GM11168 (cell line): ENCODE data around the gene PNPLA8.

Experiments
- in situ Hi-C: fragments of 300-500 bp; cut with MboI; formaldehyde crosslinking; loops from one replicate; pipeline ENCODE4 v1.12.0; 2022; ENCODE audit warnings: low sequenced_read_pairs; ENCODE audit not compliant: unreplicated experiment

Gene PNPLA8

DNA sequence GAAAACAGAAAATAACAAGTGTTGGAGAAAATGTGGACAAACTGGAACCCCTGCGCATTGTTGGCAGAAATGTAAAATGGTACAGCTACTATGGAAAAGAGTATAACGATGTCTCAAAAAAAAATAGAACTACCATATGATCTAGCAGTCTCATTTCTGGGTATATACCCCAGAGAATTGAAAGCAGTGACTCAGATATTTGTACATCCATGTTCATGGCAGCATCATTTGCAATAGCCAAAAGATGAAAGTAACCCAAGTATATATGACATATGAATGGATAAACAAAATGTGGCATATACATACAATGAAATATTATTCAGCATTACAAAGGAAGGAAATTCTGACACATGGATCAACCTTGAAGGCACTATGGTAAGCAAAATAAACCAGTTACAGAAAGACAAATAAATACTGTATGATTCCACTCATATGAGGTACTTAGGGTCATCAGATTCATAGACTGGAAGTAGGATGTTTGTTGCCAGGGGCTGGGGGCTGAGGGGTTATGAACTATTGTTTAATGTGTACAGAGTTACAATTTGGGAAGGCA lies 74.6 kb downstream of the PNPLA8 start:
- in situ Hi-C loops = no loop called here

DNA sequence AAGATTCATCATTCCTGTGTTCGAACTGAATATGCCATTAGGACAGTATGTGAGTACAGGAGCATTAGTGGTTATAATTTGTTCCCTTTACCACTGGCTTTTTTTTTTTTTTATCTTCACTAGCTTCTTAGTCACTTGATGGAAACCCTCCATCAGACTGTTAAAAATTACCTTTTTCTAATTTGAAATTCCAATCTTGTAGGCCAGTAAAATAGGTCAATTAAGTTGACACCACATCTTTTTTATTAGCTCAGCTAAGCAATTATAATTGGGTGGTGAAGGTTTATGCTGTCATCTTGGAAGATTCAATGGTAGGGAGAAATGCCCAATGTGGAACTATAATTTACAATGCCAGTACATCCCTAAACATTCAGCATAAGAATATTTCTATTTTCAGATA lies 75.8 kb downstream of the PNPLA8 start:
- in situ Hi-C loops = no loop called here

DNA sequence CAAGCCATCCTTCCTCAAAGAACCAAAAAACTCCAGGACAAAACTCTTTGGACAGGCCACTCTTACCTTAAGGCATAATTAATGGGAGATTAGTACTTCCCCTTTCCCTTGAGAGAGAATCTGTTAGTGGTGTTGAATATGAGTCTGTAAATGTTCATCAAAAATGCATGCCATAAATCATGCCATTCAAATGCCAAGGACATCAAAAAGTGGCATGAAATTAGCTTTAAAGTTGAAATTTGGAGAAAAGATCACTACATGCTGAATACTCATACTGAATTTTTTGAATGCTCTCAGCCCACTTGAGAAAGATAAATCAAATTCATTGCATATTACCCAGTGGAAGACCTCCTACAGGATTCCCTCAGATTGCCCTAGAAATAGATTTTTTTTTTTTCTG lies 76.4 kb downstream of the PNPLA8 start:
- in situ Hi-C loops = no loop called here

DNA sequence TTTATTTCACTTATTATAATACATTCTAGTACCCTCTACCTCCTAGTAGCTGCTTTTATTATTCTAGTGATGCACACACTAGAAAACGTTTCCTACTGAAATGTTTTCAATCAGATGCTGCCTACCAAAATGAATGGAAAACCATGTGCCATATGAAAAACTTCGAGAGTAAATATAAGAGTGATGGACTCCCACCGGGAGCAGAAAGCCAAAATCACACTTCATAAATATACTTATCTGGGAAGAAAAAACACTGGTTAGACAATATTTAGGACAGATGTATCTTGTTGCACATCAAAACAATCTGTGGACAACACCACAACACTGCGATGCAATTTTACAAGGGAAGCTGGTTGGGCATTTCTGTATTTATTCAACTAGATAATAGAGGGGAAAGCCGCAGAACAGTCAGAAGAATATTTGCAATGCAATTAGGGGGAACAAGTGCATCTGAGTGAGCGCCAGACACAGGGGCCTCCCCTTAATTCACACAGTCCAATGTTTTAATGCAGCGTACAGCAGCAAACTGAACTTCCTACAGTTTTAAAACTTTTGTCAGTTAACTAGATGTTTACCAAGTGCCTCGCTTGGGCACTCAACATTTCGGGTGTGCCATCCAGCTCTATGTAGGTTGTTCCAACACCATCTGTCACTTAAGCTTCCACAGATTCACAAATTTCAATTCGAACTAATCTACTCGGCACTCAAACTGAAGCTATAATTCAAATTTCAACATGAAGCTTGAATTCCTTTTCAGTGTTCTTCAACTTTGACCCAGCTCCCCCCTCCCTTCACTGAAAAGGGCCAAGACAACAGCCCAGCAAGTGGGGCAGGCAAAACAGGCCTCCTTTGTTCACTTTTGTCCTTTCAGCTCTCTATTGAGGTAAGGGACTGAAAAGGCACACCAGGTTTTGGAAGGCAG lies 77.1 kb downstream of the PNPLA8 start:
- in situ Hi-C loops = no loop called here

DNA sequence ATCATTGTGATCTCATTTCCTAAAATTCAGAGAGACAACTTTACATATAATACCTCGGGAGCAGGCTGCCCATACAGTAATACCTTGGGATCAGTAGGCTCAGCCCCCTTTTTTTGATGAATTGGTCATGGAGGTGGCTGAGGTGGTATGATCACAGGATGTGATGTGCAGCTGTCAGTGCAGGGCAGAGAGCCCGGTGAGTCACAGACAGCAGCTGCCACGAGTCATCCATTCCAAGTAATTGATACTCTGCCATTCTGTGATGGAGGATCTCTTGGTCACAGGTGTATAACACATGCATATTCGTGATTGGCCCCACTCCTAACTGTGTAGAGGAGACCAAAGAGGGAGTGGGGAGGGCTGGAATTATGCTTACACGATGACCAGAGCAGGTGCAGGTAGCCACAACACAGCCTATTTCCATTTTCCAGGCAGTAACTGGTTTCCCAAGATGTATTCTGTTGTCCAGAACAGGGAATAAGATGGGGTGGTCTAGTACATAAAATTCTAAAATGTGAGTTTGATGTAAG lies 83.8 kb downstream of the PNPLA8 start:
- in situ Hi-C loops = no loop called here

DNA sequence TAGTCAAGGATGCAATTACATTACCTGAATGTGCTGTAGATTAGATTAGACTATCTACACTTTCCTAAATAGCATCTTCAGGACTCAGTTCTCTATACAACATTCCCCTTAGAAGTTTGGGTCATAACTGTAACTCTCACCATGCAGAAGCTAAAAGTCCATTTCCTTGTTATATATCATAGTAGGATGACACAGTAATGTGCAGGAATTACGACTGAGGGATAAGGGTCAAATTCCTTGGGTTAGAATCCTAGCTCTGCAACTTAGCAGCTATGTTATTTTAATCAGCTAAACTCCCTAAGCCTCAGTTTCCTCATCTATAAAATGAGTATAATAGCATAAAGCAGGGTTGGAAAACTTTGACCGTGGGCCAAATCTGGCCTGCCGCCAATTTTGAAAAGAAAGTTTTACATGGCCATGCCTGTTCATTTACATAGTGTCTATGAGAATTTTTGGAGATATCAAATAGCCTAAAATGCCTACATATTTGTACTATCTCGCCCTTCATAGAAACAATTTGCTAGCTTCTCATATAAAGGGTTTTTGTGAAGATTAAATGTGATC lies 84.5 kb downstream of the PNPLA8 start:
- in situ Hi-C loops = no loop called here

DNA sequence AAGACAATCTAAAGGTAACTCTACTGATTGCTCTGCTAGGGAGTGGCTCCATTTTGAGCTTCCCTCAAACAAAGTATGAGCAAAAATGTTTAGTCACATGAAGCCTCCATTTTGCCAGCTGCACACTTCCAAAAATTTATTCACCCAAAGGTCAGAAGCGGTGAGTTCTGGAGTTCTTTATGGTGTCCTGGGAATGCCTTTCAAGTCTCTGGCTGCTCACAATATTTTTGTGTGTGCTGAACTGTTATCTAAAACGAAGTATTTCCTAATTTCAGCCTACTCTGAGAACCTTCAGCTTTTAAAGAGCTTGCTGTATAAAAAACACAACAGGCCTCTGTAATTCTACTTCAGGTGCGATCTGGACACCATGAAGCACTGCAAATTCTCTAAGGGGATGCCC lies 85.3 kb downstream of the PNPLA8 start:
- in situ Hi-C loops = no loop called here

DNA sequence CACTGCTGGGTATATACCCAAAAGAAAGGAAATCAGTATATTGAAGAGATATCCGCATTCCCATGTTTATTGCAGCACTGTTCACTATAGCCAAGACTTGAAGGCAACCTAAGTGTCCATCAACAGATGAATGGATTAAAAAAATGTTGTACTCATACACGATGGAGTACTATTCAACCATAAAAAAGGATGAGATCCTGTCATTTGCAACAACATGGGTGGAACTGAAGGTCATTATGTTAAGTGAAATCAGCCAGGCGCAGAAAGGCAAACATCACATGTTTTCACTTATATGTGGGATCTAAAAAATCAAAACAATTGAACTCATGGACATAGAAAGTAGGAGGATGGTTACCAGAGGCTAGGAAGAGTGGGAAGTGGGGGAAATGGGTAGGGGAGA lies 89.0 kb downstream of the PNPLA8 start:
- in situ Hi-C loops = no loop called here

DNA sequence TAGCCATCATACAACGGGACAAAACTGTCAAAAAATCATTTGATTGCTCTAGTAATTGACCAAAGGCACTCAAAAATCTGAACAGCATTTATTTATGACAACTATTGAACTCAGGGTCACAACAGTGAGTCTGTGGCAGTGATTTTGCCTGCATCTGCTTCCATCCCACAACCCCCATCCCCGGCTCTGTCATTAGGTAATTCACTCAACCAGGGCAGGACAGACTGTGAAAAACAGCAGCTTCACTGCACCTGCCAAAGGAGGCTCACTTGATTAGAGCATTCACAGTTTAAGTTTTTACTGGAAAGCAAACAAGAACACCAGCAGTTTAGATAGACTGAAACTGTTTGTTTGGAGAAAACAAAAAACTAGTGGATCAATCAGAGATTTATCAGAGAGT lies 91.9 kb downstream of the PNPLA8 start:
- in situ Hi-C loops = no loop called here

DNA sequence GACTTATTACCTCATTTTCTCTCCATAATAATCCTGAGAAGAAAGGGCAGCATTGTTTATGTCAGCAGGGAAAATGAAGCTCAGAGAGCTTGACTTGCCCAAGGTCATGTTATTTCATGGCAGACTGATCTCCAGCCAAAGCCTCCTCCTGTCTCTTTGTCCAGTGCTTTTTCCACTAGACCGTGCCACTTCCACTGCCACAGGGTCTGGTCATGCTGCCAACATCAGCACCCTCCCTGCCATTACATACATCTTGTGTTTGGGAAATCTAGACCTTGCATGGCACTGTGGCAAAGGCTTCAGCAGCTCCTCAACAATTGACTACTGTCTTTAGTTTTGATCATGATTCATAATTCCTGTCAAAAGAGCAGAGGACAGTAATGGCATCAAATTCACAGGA lies 94.8 kb downstream of the PNPLA8 start:
- in situ Hi-C loops = no loop called here

DNA sequence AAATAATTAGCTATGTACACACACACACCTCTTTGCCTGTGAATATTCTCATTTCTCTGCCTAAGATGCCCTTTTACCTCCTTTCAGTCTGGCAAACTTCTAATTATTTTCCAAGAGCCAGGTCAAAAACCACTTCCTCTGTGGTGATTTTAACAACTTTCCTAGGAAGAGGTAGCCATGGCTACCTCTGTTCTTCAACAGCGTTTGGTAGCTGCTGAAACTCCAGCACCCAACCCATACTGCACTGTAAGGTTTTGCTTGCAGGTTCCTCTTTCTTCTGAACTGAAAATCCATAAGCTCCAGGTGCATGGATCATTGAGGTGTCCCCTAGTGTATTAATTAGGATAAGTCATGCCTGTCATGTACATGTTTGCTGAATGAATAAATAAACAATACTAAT lies 95.3 kb downstream of the PNPLA8 start:
- in situ Hi-C loops = no loop called here

DNA sequence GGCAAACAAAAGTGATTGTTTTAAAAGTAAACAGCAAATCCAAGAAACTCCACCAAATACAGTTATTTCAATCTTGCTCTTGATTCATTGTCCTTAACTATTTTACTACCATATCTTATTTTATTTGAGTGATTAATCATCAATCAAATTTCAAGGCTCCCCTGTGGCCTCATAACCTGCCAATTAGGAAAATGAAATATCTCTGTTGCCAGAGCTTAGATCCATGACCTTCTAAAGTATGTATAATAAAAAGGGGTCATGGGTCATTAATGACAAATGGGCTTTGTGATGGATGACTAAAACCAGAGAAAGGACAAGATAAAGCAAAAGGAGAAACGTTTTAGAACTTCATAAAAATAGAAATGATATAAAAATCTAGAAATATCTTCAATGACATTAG lies 98.2 kb downstream of the PNPLA8 start:
- in situ Hi-C loops = no loop called here

DNA sequence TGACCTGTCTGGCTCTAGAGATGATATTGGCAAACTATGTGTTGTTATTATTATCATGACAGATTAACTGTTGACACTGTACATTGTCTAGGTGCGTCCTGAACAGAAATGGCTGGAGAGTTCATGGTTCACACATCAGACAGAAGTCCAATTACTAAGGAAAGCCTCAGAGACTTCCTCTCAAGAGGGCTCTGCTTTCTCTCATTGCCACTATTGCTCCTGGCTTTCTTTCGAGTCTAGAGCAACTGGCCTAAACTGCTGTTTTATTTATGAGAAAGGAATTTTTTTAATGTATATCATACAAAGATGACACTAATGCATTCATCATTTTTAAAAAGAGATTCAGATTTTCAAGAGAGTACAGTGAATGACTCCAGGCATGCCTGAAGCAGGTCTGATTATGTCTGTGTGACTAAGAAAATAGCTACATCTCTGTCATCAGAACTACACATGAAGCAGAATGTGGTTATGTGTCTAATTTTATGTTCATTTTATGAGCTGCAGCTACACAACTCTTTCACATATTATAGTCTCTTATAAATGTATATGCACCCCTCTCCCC lies 100.1 kb downstream of the PNPLA8 start:
- in situ Hi-C loops = no loop called here

DNA sequence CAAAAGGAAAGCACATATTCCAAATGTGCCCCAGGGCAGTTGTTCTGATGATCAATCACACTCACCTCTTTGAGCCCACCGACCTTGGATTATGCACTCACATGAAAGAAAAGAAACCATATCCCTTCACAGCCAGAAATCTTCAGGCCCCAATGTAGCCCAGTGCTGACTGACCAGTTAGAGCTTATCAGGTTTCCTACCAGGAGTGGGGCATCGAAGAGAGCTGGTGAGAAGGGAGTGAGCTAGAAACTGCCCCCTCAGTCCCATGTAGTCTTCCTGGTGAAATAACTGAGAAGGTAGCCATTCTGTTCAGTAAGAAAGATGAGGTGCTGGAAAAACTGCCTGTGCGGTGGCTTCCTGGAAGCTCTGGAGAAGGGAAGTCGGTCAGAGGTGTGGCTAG lies 101.9 kb downstream of the PNPLA8 start:
- in situ Hi-C loops = no loop called here

DNA sequence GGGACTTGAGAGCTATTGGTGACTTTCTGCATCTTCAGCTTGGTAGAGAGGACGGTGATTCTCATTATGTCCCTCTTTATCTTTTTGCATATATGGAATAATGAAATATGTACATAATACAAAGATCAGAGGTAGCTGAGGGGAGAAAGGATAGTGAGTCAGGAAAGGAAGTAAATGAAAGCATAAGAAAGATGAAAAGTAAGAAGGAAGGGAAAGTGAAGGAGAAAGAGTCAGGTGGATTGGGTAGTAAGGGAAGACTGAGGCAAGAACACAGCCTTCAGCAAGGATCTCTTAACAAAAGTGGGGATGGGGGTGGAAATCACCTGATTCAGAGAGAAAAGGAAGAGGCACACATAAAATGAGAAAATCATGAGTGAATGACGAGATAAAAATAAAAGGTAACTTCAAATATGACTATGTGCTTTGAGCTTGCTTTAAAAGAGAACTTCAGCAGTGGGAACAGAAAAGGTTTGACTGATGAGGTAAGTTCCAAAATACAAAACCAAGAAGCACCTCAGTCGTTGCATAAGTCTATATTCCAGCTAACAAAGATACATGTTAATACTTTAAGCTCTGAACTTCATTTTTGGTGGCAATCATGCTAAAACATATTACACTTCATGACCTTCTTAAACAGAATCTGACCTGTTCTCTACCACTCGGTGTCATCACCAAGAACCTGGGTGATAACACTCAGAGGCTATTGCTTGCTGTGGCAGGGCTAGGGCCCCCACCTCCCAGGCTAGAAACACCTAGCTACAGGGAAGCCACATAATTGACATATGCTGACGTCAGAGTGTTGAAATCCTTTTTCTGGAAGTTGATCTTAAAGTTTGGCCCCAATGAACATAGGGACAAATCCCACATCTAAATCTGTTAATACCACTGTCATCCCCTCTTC lies 102.6 kb downstream of the PNPLA8 start:
- in situ Hi-C loops = no loop called here

DNA sequence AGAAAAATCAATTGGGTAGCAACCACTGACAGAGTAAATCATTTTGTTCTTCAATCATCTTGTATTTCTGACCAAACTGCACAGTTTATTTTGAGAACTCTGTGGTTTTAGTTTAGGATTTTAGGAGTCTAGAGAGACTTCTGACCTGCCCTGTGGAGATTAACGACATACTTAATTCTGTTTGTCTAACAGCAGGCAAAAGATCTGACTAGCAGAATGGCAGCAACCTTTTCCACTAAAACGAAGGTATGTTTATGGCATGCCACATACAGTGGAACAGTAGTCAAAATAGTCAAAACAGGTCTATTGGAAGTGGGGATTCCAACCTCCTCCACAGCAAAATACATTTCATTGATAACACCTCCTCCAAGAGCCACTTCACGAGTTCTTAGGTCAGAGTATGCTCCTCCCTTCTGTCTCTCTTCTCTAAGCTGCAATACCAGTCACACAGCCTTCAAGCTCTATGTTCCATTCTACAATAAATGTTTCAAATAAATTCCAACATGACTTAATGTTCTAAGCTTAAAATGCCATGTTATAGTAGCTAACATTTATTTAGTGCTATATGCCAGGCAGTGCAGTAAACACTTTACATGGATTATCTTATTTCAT lies 104.1 kb downstream of the PNPLA8 start:
- in situ Hi-C loops = no loop called here
